GM20000 (cell line): Measurements from ENCODE around the gene CBL.
"Not testable (repeated sequence)": the region's sequence is repeated elsewhere in the genome, so short reads cannot be mapped to it uniquely, and the experiment has no call there.

Experiments
- DNase-seq: peaks from one replicate; pipeline ENCODE4 v3.0.0; 2012; ENCODE audit warnings: low spot score
- TF ChIP-seq, protein P1 (sequence below): IDR thresholded peaks from 2 replicates; pipeline ENCODE4 v1.5.1; 2012; ENCODE audit warnings: mild to moderate bottlenecking, control low read depth; ENCODE audit errors: extremely low read depth, missing control alignments

CBL gene

GRCh38 chr11:119222891-119223290 lies 16.8 kb downstream of the CBL start:
- DNase-seq, result no peak
- TF ChIP-seq, protein P1, sequence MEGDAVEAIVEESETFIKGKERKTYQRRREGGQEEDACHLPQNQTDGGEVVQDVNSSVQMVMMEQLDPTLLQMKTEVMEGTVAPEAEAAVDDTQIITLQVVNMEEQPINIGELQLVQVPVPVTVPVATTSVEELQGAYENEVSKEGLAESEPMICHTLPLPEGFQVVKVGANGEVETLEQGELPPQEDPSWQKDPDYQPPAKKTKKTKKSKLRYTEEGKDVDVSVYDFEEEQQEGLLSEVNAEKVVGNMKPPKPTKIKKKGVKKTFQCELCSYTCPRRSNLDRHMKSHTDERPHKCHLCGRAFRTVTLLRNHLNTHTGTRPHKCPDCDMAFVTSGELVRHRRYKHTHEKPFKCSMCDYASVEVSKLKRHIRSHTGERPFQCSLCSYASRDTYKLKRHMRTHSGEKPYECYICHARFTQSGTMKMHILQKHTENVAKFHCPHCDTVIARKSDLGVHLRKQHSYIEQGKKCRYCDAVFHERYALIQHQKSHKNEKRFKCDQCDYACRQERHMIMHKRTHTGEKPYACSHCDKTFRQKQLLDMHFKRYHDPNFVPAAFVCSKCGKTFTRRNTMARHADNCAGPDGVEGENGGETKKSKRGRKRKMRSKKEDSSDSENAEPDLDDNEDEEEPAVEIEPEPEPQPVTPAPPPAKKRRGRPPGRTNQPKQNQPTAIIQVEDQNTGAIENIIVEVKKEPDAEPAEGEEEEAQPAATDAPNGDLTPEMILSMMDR, result no peak

DNA sequence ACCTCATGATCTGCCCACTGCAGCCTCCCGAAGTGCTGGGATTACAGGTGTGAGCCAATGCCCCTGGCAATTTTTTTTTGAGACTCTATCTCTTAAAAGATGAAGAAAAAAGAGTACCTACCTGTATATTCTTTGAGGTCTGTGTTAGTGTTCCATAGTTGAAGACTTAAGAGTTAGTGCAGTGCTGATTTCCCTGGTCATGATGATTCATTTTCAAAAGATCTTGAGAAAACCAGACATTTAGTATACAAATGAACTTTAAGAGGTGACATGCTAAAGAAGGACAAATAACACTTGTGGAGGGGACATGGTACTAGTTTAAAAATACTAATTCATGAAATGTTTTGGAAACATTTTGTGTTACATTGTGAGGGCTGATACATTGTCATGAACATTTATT lies 17.7 kb downstream of the CBL start:
- TF ChIP-seq, protein P1, result no peak
- no peak for DNase-seq

- not testable (repeated sequence) for DNase-seq
Observed at GRCh38 chr11:119228535-119229287, 22.6 kb downstream of the CBL start.

GRCh38 chr11:119229288-119229672 lies 23.1 kb downstream of the CBL start:
- TF ChIP-seq, protein P1, result no peak
- no peak for DNase-seq

DNA sequence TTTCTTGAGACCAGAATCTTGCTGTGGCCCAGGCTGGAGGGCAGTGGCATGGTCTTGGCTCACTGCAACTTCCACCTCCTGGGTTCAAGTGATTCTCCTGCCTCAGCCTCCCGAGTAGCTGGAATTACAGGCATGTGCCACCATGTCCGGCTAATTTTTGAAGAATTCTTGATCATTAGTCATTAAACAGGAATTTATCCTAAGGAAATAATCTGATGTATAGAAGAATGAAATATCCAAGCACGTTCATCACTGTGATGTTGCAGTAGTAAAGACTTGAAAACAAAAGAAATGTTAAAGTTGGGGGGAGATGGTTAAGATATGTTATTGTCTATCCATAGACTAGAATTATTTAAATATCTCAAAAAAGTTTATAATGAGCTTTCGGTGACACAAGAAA lies 23.6 kb downstream of the CBL start:
- TF ChIP-seq, protein P1, result no peak
- DNase-seq, result no peak

GRCh38 chr11:119236490-119236889 lies 30.4 kb downstream of the CBL start:
- TF ChIP-seq, protein P1, result no peak

GRCh38 chr11:119236891-119237290 lies 30.8 kb downstream of the CBL start:
- TF ChIP-seq, protein P1, result no peak

More at GRCh38 chr11:119236490-119236889, 30.4 kb downstream of the CBL start:
- no peak for DNase-seq

GRCh38 chr11:119237515-119237914 lies 31.4 kb downstream of the CBL start:
- TF ChIP-seq, protein P1, result no peak
- no peak for DNase-seq

More at GRCh38 chr11:119236891-119237290, 30.8 kb downstream of the CBL start:
- DNase-seq, result no peak
